Ishikawa (cell line): Measurements from ENCODE around the gene GRID1.

Experiments
- CEBPB ChIP-seq: IDR thresholded peaks from 2 replicates; pipeline ENCODE4 v1.6.1; 2012
- CREB1 ChIP-seq: IDR thresholded peaks from 2 replicates; pipeline ENCODE4 v1.6.1; 2012; ENCODE audit warnings: low read depth
- EGR1 ChIP-seq: IDR thresholded peaks from 2 replicates; pipeline ENCODE4 v1.6.1; 2012
- EP300 ChIP-seq: IDR thresholded peaks from 2 replicates; pipeline ENCODE4 v1.6.1; 2012; ENCODE audit warnings: borderline replicate concordance
- FOXM1 ChIP-seq: IDR thresholded peaks from 2 replicates; pipeline ENCODE4 v1.6.1; 2012; ENCODE audit warnings: low read depth, borderline replicate concordance
- MAX ChIP-seq: IDR thresholded peaks from 2 replicates; pipeline ENCODE4 v1.6.1; 2012
- NFIC ChIP-seq: IDR thresholded peaks from 2 replicates; pipeline ENCODE4 v1.6.1; 2012
- RAD21 ChIP-seq: IDR thresholded peaks from 2 replicates; pipeline ENCODE4 v1.6.1; 2012; ENCODE audit warnings: low read depth
- REST ChIP-seq: IDR thresholded peaks from 2 replicates; pipeline ENCODE4 v1.6.1; 2012; ENCODE audit warnings: low read depth, mild to moderate bottlenecking
- TAF1 ChIP-seq: IDR thresholded peaks from 2 replicates; pipeline ENCODE4 v1.6.1; 2012; ENCODE audit warnings: low read depth, mild to moderate bottlenecking
- TCF12 ChIP-seq: IDR thresholded peaks from 2 replicates; pipeline ENCODE4 v1.6.1; 2012; ENCODE audit warnings: low read depth
- TEAD4 ChIP-seq: IDR thresholded peaks from 2 replicates; pipeline ENCODE4 v1.6.1; 2012
- USF1 ChIP-seq: IDR thresholded peaks from 2 replicates; pipeline ENCODE4 v1.6.1; 2012
- YY1 ChIP-seq: IDR thresholded peaks from 2 replicates; pipeline ENCODE4 v1.6.1; 2012; ENCODE audit warnings: low read depth
- ZBTB7A ChIP-seq: IDR thresholded peaks from 2 replicates; pipeline ENCODE4 v1.6.1; 2012; ENCODE audit warnings: low read depth

GRID1 gene

GRCh38 chr10:85850736-85851135 lies 515.9 kb downstream of the GRID1 start:
- TF ChIP-seq ZBTB7A, result no peak
- no peak for TF ChIP-seq TEAD4

GRCh38 chr10:85849315-85849714 lies 517.3 kb downstream of the GRID1 start:
- TF ChIP-seq CREB1, result no peak
- no peak for TF ChIP-seq REST
- TF ChIP-seq TAF1, result no peak
- no peak for TF ChIP-seq FOXM1
- no peak for TF ChIP-seq NFIC
- no peak for TF ChIP-seq USF1
- no peak for TF ChIP-seq RAD21
- TF ChIP-seq MAX, result no peak
- TF ChIP-seq EGR1, result no peak
- TF ChIP-seq TEAD4, result no peak
- TF ChIP-seq CEBPB, result no peak
- no peak for TF ChIP-seq ZBTB7A

- TF ChIP-seq RAD21 (no peak), YY1 (no peak), TCF12 (no peak), MAX (no peak), CREB1 (no peak), FOXM1 (no peak), EGR1 (no peak), TAF1 (no peak), USF1 (no peak), REST (no peak), ZBTB7A (no peak), CEBPB (no peak), TEAD4 (no peak), EP300 (no peak), NFIC (no peak)
Observed at GRCh38 chr10:85848756-85849155, 517.8 kb downstream of the GRID1 start.

GRCh38 chr10:85847085-85847484 lies 519.5 kb downstream of the GRID1 start:
- TF ChIP-seq TAF1 (no peak), RAD21 (no peak), CREB1 (no peak), REST (no peak), MAX (no peak), YY1 (no peak)

- TF ChIP-seq NFIC (no peak), RAD21 (no peak), USF1 (no peak), MAX (no peak), TCF12 (no peak), CREB1 (no peak), EGR1 (no peak), REST (no peak), EP300 (no peak), ZBTB7A (no peak), YY1 (no peak), TEAD4 (no peak), TAF1 (no peak), CEBPB (no peak), FOXM1 (no peak)
Observed at GRCh38 chr10:85832988-85833387, 533.6 kb downstream of the GRID1 start.
